Fibroblast of lung (primary cell): ENCODE measurements around the gene AKAP14. TPM values are rescaled to one million over a fixed set of nuclear protein-coding genes. Genes with fewer than 3 reads are reported as not detected.
"Not testable (repeated sequence)": the region's sequence is repeated elsewhere in the genome, so short reads cannot be mapped to it uniquely, and the experiment has no call there.

ENCODE experiments used
- DNase-seq, 2 donors: peaks; one replicate each; pipeline versions ENCODE4 v3.0.0 to v3.0.0-alpha.2; 2010; ENCODE audit warnings: low read depth in 2 of 2
- H2AFZ ChIP-seq: 2 replicates; pipeline ENCODE4 v1.5.1; 2012; ENCODE audit warnings: low read length, control low read depth, inconsistent platforms
- H3K27ac ChIP-seq: 2 replicates; pipeline ENCODE4 v1.5.1; 2011; ENCODE audit warnings: low read length, control low read depth; ENCODE audit not compliant: insufficient read depth
- H3K27me3 ChIP-seq: 2 replicates; pipeline ENCODE4 v1.5.1; 2011; ENCODE audit warnings: mild to moderate bottlenecking, low read length; ENCODE audit not compliant: control insufficient read depth, insufficient read depth
- H3K36me3 ChIP-seq: 2 replicates; pipeline ENCODE4 v1.5.1; 2011; ENCODE audit warnings: low read length; ENCODE audit not compliant: control insufficient read depth, insufficient read depth
- H3K4me1 ChIP-seq: 2 replicates; pipeline ENCODE4 v1.5.1; 2011; ENCODE audit warnings: low read length; ENCODE audit not compliant: control insufficient read depth, insufficient read depth; ENCODE audit errors: extremely low read depth
- H3K4me2 ChIP-seq: 2 replicates; pipeline ENCODE4 v1.5.1; 2011; ENCODE audit warnings: low read length, control low read depth; ENCODE audit not compliant: insufficient read depth; ENCODE audit errors: extremely low read depth
- H3K4me3 ChIP-seq, 4 experiments: fragments of 200-600 bp in 1 of 4; sonication (generic) in 1 of 4; replicated peaks in 1 of 4; 2 replicates each; pipeline ENCODE4 v1.5.1; 2011 to 2016; ENCODE audit warnings: low read length in 4 of 4, low read depth in 3 of 4, mild to moderate bottlenecking in 3 of 4, control low read depth in 2 of 4, inconsistent platforms in 1 of 4, mixed read lengths in 1 of 4; ENCODE audit not compliant: insufficient read depth in 1 of 4; ENCODE audit errors: control extremely low read depth in 1 of 4
- H3K79me2 ChIP-seq: 2 replicates; pipeline ENCODE4 v1.5.1; 2012; ENCODE audit warnings: mild to moderate bottlenecking, low read length, inconsistent platforms; ENCODE audit not compliant: control insufficient read depth, insufficient read depth
- H3K9ac ChIP-seq: 2 replicates; pipeline ENCODE4 v1.5.1; 2011; ENCODE audit warnings: mild to moderate bottlenecking, low read length, control low read depth; ENCODE audit not compliant: insufficient read depth
- H3K9me3 ChIP-seq: 2 replicates; pipeline ENCODE4 v1.5.1; 2012; ENCODE audit warnings: low read depth, low read length; ENCODE audit not compliant: control insufficient read depth, insufficient read depth
- H4K20me1 ChIP-seq: 2 replicates; pipeline ENCODE4 v1.5.1; 2011; ENCODE audit warnings: low read length; ENCODE audit not compliant: control insufficient read depth, insufficient read depth; ENCODE audit errors: extremely low read depth
- CTCF ChIP-seq, 2 donors: IDR thresholded peaks in 1 of 2; conservative IDR thresholded peaks in 1 of 2; 1 replicate in 1 of 2; 2 replicates in 1 of 2; pipeline ENCODE4 v1.5.1; 2011 to 2012; ENCODE audit warnings: low read length in 2 of 2, control low read depth in 1 of 2, inconsistent platforms in 1 of 2, low read depth in 1 of 2, mild to moderate bottlenecking in 1 of 2
- EZH2 ChIP-seq: IDR thresholded peaks from 2 replicates; pipeline ENCODE4 v1.5.1; 2012; ENCODE audit warnings: low read length, control low read depth, mild to moderate bottlenecking; ENCODE audit errors: missing control alignments
- polyA plus RNA-seq, 2 donors: library from polyadenylated mRNA; depleted of rRNA in 1 of 2; stranded (reverse) in 1 of 2; unstranded in 1 of 2; fragments of >200 nt; gene quantifications; 2 replicates each; pipeline ENCODE4 v1.2.1, GENCODE V29; 2011 to 2012; ENCODE audit warnings: missing spikeins in 1 of 2
- total RNA-seq: library from RNA; depleted of rRNA; stranded (reverse); fragments of >200 nt; gene quantifications from 2 replicates; pipeline ENCODE4 v1.2.1, GENCODE V29; 2014

AKAP14 gene
- total and polyA plus RNA-seq, 2 donors (not counting 1 experiment from before 2014, with no cell fraction given), result not detected

- H3K9ac ChIP-seq, result no peak overlapping the region
- H3K79me2 ChIP-seq, result no peaks in the 10 kb centered on the region
- no peak for TF ChIP-seq EZH2
- no peak for TF ChIP-seq CTCF (conservative IDR thresholded peaks at IDR 0.05 in 1 of 2, IDR thresholded peaks at IDR 0.05 in 1 of 2; ENCODE audit: low read depth in 1 of 2, low read length in 2 of 2)
- H3K4me1 ChIP-seq, result no peaks in the 10 kb centered on the region
- H2AFZ ChIP-seq, result no peak overlapping the region
- no peaks in the 10 kb centered on the region for H4K20me1 ChIP-seq
- no peaks in the 10 kb centered on the region for H3K36me3 ChIP-seq
- no peak overlapping the region for H3K4me2 ChIP-seq
- no peaks in the 10 kb centered on the region for H3K9me3 ChIP-seq
- H3K4me3 ChIP-seq, result no peak overlapping the region
- DNase-seq, result no peak
- no peaks in the 10 kb centered on the region for H3K27me3 ChIP-seq
- no peak overlapping the region for H3K27ac ChIP-seq
Observed at GRCh38 chrX:119948381-119948780, 52.7 kb downstream of the AKAP14 start.

GRCh38 chrX:119954374-119954773, 58.7 kb downstream of the AKAP14 start:
- no peaks in the 10 kb centered on the region for H3K27me3 ChIP-seq
- H3K27ac ChIP-seq, result no peak overlapping the region
- no peak overlapping the region for H3K4me2 ChIP-seq
- no peaks in the 10 kb centered on the region for H3K36me3 ChIP-seq
- H4K20me1 ChIP-seq, result no peaks in the 10 kb centered on the region
- H3K9me3 ChIP-seq, result no peaks in the 10 kb centered on the region
- no peaks in the 10 kb centered on the region for H3K79me2 ChIP-seq
- H3K9ac ChIP-seq, result no peak overlapping the region
- H3K4me3 ChIP-seq, result no peak overlapping the region
- no peaks in the 10 kb centered on the region for H3K4me1 ChIP-seq
- no peak for DNase-seq
- no peak for TF ChIP-seq CTCF (conservative IDR thresholded peaks at IDR 0.05 in 1 of 2, IDR thresholded peaks at IDR 0.05 in 1 of 2; ENCODE audit: low read depth in 1 of 2, low read length in 2 of 2)
- no peak for TF ChIP-seq EZH2
- no peak overlapping the region for H2AFZ ChIP-seq

GRCh38 chrX:119955807-119956570, 60.3 kb downstream of the AKAP14 start:
- not testable (repeated sequence) for H3K79me2 ChIP-seq, DNase-seq, H2AFZ ChIP-seq, H4K20me1 ChIP-seq, H3K27me3 ChIP-seq, H3K4me3 ChIP-seq, H3K36me3 ChIP-seq, H3K27ac ChIP-seq, H3K4me2 ChIP-seq, H3K4me1 ChIP-seq, H3K9me3 ChIP-seq, H3K9ac ChIP-seq
